Endometrium (tissue), 2 donors: ENCODE results near the gene FUOM.

ENCODE experiments used
- FAIRE-seq: peaks from 2 replicates; lab custom pipeline; 2012; peaks lifted over from hg19 to GRCh38; lab: Jason Lieb, UNC
- donor health status: control.
- donor health status: control.

Gene FUOM

DNA sequence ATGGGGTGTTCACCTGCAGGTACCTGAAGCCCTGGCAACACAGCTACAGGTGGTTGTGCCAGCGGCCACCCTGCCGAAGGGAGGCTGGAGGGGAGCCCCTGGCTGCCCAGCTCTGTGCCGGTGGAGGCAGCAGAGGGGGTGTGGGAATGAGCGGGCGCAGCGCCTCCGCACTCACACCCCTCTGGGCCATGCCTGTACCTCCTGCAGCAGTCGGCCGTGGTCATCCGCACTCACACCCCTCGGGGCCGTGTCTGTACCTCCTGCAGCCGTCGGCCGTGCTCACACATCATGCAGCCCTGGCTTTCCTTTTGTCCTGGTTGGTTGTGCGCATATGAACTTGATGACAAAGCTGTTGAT, 47.4 kb downstream of the FUOM start:
- no peak for FAIRE-seq

DNA sequence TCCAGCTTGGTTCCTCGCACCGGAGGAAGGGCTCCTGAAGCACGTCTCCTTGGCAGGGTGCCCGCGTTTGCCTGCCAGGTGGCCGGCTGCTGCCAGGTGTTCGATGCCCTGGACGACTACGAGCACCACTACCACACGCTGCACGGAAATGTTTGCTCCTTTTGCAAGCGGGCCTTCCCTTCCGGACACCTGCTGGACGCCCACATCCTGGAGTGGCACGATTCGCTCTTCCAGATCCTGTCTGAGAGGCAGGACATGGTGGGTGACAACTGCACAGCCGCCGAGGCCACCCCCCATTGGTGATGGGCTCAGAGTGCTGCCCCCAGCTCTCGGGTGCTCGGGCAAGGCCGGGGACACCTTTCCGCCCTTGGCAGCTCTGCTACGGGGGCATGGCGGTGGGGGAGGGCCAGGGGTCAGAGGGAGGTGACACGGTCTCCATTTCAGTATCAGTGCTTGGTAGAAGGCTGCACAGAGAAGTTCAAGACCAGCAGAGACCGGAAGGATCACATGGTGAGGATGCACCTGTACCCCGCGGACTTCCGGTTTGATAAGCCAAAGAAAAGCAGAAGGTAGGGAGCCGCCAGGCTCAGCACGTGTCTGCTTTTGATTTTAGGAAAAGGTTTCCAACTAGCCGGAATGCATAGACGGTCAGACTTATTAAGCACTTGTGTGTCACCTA, 48.0 kb downstream of the FUOM start:
- FAIRE-seq: no peak

DNA sequence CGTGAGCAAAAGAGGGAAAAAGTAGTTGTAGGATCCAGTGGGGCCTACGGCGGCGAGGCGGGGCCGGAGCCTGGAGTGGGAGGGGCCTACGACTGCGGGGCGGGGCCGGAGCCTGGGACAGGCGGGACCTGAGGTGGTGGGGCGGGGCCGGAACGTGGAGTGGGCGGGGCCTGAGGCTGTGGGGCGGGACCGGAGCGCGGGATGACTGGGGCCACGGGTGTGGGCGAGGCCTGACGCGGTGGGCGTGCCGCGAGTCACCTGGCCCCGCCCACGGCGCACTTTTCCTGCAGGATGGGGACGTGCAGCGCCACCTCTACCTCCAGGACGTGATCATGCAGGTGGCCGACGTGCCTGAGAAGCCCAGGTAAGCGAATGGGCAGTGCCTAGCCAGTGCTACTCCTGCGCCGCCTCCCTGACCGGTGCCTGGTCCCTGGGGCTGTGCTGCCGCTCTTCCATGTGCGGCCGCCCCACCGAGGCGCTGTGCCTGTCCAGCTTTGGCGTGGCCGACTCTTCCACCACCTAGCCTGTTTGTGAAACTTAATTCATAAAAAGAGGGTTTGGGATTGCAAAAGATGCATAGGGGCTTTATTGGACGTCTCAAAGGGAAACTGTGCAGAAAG, 48.6 kb downstream of the FUOM start:
- FAIRE-seq: no peak

DNA sequence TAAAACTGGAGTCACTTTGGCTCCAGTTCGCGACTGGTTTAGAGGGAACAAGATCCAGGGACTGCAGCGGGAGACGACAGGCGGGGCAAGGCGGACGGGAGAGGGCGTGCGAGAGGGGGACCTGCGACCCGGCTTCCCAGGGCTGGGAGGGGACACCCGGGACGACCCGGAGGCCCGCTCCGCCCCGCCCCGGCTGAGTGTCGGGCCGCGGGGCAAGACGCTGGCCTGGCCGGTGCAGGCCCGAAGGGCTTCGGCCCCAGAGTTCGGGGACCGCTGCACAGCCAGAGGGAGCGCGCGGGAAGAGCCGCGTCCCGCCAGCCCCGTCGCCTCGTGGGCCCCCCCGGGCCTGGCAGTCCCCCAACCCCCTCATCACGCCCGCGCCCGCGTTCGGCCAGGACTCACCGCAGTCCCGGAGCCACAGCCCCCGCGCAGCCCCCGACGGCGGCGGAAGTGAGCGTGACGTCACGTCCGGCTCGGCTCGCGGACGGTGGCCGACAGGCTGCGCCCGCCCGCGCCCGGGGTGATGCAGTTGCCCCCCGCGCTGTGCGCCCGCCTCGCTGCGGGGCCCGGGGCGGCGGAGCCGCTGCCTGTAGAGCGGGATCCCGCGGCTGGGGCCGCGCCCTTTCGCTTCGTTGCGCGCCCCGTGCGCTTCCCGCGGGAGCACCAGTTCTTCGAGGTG, 49.3 kb downstream of the FUOM start, which contains the start of the genes TUBGCP2 and ZNF511:
Gene TUBGCP2 (minus strand): TSS at position 452 of the 679 bp plus-strand sequence. CDS start 5,931 bp downstream, outside the sequence.
Gene ZNF511 (plus strand): TSS at position 494 of the 679 bp plus-strand sequence. CDS start 30 bp downstream, at position 524.
- no peak for FAIRE-seq

DNA sequence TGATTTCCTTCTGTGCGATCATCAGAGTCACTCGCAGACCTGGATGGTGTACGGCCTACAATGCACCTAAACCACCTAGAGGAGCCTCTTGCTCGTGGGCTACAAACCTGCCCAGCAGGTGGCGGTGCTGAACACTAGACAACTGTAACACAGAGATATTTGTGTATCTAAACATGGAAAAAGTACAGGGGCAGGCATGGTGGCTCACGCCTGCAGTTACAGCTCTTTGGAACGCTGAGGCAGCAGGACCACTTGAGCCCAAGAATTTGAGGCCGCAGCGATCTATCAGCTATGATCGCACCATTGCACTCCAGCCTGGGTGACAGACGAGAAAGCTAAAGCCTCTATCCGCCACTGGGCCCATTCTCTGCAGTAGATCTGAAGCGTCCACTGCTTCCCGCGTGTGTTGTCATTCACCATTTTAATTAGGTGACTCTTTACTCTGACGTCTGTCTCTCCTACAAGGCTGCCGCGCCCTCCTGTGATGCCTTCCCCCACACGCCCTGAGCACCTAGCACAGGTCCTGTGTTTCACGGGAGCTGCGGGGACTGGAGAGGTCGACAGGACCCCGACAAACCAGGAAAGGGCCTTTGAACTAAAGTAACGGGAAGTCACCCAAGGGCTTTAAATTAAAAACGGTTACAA, 49.9 kb downstream of the FUOM start:
- FAIRE-seq: no peak

DNA sequence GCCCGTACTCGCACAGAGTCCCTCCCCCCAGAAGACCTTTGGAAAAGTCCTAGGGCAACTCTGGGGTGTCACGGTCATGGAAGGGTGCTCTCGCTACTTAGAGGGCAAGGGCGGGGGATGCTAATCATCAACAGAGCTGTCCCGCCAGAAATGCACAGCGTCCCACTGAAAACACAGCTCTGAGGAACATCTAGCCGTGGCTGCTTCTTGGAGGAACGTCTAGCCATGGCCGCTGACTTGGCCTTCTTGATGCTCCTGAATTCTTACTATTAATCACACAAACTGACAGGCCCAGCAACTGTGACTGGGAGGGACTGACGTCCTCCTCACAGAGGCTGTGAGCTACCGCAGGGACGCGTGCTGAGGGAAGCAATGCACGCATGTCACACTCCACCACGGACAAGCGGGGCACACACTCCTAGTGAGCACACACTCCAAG, 50.9 kb downstream of the FUOM start:
- FAIRE-seq: no peak

DNA sequence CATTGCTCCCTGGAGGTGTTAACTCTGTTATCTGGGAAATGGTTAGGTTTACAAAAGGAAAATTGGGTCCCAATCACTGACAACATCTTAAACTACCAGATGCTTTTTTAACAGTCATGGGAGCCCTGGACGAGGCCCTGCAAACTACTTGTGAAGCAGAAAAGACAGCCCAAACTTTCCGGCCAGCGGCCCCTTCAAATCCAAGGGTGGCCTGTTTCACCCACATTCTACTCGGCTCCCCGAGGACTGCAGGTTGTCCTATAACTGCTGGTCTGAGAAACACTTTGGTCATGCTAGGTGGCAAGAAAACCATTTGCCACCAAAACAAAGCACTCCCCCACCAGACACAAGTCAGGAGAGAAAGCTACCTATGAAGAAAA, 51.7 kb downstream of the FUOM start:
- FAIRE-seq: no peak
